ENCODE results near the gene ACTL10. TPM values are rescaled to one million over a fixed set of nuclear protein-coding genes. Genes with fewer than 3 reads are reported as not detected.
A peak's percentile ranks its signal among the peaks of the same experiment; 100 is the strongest.

The ACTL10 gene
- total and polyA plus RNA-seq, 2 of the 13 experiments (the other 11 are each of a cell fraction or from before 2014, with no cell fraction given) = not detected

GRCh38 chr20:33685328-33686099 is 18.8 kb downstream of the ACTL10 start (continued):
- TF ChIP-seq ZNF343 (CRISPR knock-in tag; IDR thresholded peaks at IDR 0.05) = no peak
- peak; percentile 42 for TF ChIP-seq ZMYM4 (CRISPR knock-in tag; IDR thresholded peaks at IDR 0.05)
- TF ChIP-seq TIGD3 (CRISPR knock-in tag; IDR thresholded peaks at IDR 0.05; ENCODE audit: borderline replicate concordance) = 0 out of 2 replicates have a peak, but pooled peaks have one; percentile 62
- TF ChIP-seq MTF1 (CRISPR knock-in tag; IDR thresholded peaks at IDR 0.05) = 0 out of 2 replicates have a peak, but pooled peaks have one; percentile 47
- TF ChIP-seq SATB2 (CRISPR knock-in tag; IDR thresholded peaks at IDR 0.05) = no peak
- no peak; the same call in 1 of the 2 replicates for TF ChIP-seq HES4 (CRISPR knock-in tag; IDR thresholded peaks at IDR 0.05; ENCODE audit: borderline replicate concordance)
- no peak for TF ChIP-seq FUBP1 (CRISPR knock-in tag; IDR thresholded peaks at IDR 0.05; ENCODE audit: borderline replicate concordance)
- TF ChIP-seq SPEN (CRISPR knock-in tag; IDR thresholded peaks at IDR 0.05; ENCODE audit: low read depth) = no peak
- no peak for TF ChIP-seq ZNF460 (CRISPR knock-in tag; IDR thresholded peaks at IDR 0.05; ENCODE audit: borderline replicate concordance)
- peak; percentile 29; the same call in 1 of the 2 replicates for TF ChIP-seq ZNF773 (CRISPR knock-in tag; IDR thresholded peaks at IDR 0.05; ENCODE audit: borderline replicate concordance)
- TF ChIP-seq HMGA1 (CRISPR knock-in tag; conservative IDR thresholded peaks at IDR 0.05) = no peak
- TF ChIP-seq BRCA1 (CRISPR knock-in tag; IDR thresholded peaks at IDR 0.05) = no peak
- 0 out of 2 replicates have a peak, but pooled peaks have one; percentile 23 for TF ChIP-seq ZNF362 (CRISPR knock-in tag; IDR thresholded peaks at IDR 0.05; ENCODE audit: borderline replicate concordance)
- TF ChIP-seq KLF9 (CRISPR knock-in tag; IDR thresholded peaks at IDR 0.05; ENCODE audit: low read depth) = no peak
- no peak for TF ChIP-seq ZNF607 (CRISPR knock-in tag; IDR thresholded peaks at IDR 0.05; ENCODE audit: borderline replicate concordance)
- no peak for TF ChIP-seq ZNF670 (CRISPR knock-in tag; IDR thresholded peaks at IDR 0.05; ENCODE audit: borderline replicate concordance)
- TF ChIP-seq ZNF143 (CRISPR knock-in tag; IDR thresholded peaks at IDR 0.05) = no peak
- TF ChIP-seq SAP130 (CRISPR knock-in tag; IDR thresholded peaks at IDR 0.05; ENCODE audit: low read depth) = peak; percentile 39; the same call in 1 of the 2 replicates
- TF ChIP-seq TBP (CRISPR knock-in tag; IDR thresholded peaks at IDR 0.05) = peak; percentile 81; the same call in 1 of the 2 replicates
- TF ChIP-seq MXD3 (CRISPR knock-in tag; IDR thresholded peaks at IDR 0.05) = no peak; the same call in 1 of the 2 replicates
- no peak for TF ChIP-seq ZFP62 (CRISPR knock-in tag; IDR thresholded peaks at IDR 0.05)
- no peak for TF ChIP-seq THYN1 (CRISPR knock-in tag; IDR thresholded peaks at IDR 0.05; ENCODE audit: borderline replicate concordance, low read depth)
- no peak for TF ChIP-seq HIC2 (CRISPR knock-in tag; IDR thresholded peaks at IDR 0.05; ENCODE audit: low read depth)
- 0 out of 2 replicates have a peak, but pooled peaks have one; percentile 13 for TF ChIP-seq ERF (CRISPR knock-in tag; IDR thresholded peaks at IDR 0.05)
